Keratinocyte (primary cell): ENCODE results near the gene CD109. TPM values are rescaled to one million over a fixed set of nuclear protein-coding genes. Genes with fewer than 3 reads are reported as not detected.
"Not testable (repeated sequence)": the region's sequence is repeated elsewhere in the genome, so short reads cannot be mapped to it uniquely, and the experiment has no call there.

Experiments used
- DNase-seq: peaks from one replicate; pipeline ENCODE4 v3.0.0-alpha.2; 2011; ENCODE audit warnings: low read depth, missing footprints, low spot score
- FAIRE-seq: peaks from 2 replicates; lab custom pipeline; 2011; peaks lifted over from hg19 to GRCh38; lab: Jason Lieb, UNC
- H2AFZ ChIP-seq: 2 replicates; pipeline ENCODE4 v1.6.0; 2012; ENCODE audit warnings: low read length, control low read depth, inconsistent platforms; ENCODE audit not compliant: control insufficient read depth
- H3K27ac ChIP-seq: 2 replicates; pipeline ENCODE4 v1.5.1; 2011; ENCODE audit warnings: low read length; ENCODE audit not compliant: control insufficient read depth, insufficient read depth
- H3K27me3 ChIP-seq: 3 replicates; pipeline ENCODE4 v1.6.0; 2011; ENCODE audit warnings: low read length; ENCODE audit not compliant: control insufficient read depth, insufficient read depth; ENCODE audit errors: extremely low read depth
- H3K36me3 ChIP-seq, 2 experiments: 2 replicates in 1 of 2; 3 replicates in 1 of 2; pipeline ENCODE4 v1.5.1; 2011; ENCODE audit warnings: low read length in 2 of 2, mild to moderate bottlenecking in 1 of 2; ENCODE audit not compliant: control insufficient read depth in 2 of 2, insufficient read depth in 2 of 2; ENCODE audit errors: extremely low read depth in 1 of 2
- H3K4me1 ChIP-seq: 3 replicates; pipeline ENCODE4 v1.5.1; 2011; ENCODE audit warnings: low read length; ENCODE audit not compliant: control insufficient read depth, insufficient read depth; ENCODE audit errors: extremely low read depth
- H3K4me2 ChIP-seq: 3 replicates; pipeline ENCODE4 v1.6.0; 2011; ENCODE audit warnings: low read depth, low read length; ENCODE audit not compliant: control insufficient read depth, insufficient read depth; ENCODE audit errors: extremely low read depth
- H3K4me3 ChIP-seq, 3 experiments: fragments of 200-600 bp in 1 of 3; sonication (generic) in 1 of 3; 2 replicates in 2 of 3; 3 replicates in 1 of 3; pipeline ENCODE4 v1.5.1; 2011 to 2016; ENCODE audit warnings: low read length in 3 of 3, mild to moderate bottlenecking in 3 of 3, control low read depth in 2 of 3, inconsistent platforms in 1 of 3, low read depth in 1 of 3, mixed read lengths in 1 of 3, mixed run types in 1 of 3, moderate library complexity in 1 of 3; ENCODE audit not compliant: control insufficient read depth in 2 of 3, insufficient read depth in 2 of 3; ENCODE audit errors: extremely low read depth in 1 of 3
- H3K79me2 ChIP-seq: 2 replicates; pipeline ENCODE4 v1.6.0; 2012; ENCODE audit warnings: low read length; ENCODE audit not compliant: control insufficient read depth, insufficient read depth
- H3K9ac ChIP-seq: 3 replicates; pipeline ENCODE4 v1.6.0; 2011; ENCODE audit warnings: low read length; ENCODE audit not compliant: control insufficient read depth, insufficient read depth; ENCODE audit errors: extremely low read depth
- H3K9me1 ChIP-seq: 3 replicates; pipeline ENCODE4 v1.6.0; 2011; ENCODE audit warnings: low read length; ENCODE audit not compliant: control insufficient read depth, insufficient read depth; ENCODE audit errors: extremely low read depth
- H3K9me3 ChIP-seq: 2 replicates; pipeline ENCODE4 v1.5.1; 2012; ENCODE audit warnings: low read depth, low read length; ENCODE audit not compliant: control insufficient read depth
- H4K20me1 ChIP-seq: 3 replicates; pipeline ENCODE4 v1.6.0; 2011; ENCODE audit warnings: low read length; ENCODE audit not compliant: control insufficient read depth, insufficient read depth; ENCODE audit errors: extremely low read depth
- CTCF ChIP-seq, 3 experiments: IDR thresholded peaks in 1 of 3; conservative IDR thresholded peaks in 1 of 3; optimal IDR thresholded peaks in 1 of 3; 2 replicates in 2 of 3; 3 replicates in 1 of 3; pipeline versions ENCODE3 to v1.5.1; 2011; ENCODE audit warnings: low read length in 3 of 3, mild to moderate bottlenecking in 3 of 3, moderate library complexity in 2 of 3, control low read depth in 1 of 3, inconsistent platforms in 1 of 3; ENCODE audit not compliant: insufficient read depth in 2 of 3; ENCODE audit errors: extremely low read depth in 1 of 3
- EZH2 ChIP-seq: IDR thresholded peaks from one replicate; pipeline ENCODE4 v1.6.1; 2012; ENCODE audit warnings: inconsistent platforms, mild to moderate bottlenecking, low read length, moderate library complexity
- dilution Hi-C: fragments of 300-500 bp; cut with MboI; formaldehyde crosslinking; loops from one replicate; pipeline ENCODE4 v1.7.0; 2020; ENCODE audit warnings: low sequenced_read_pairs; ENCODE audit not compliant: extremely low pct_ligation_motif_present
- polyA plus RNA-seq, 5 experiments: library from polyadenylated mRNA; depleted of rRNA in 3 of 5; stranded (reverse) in 3 of 5; stranded (forward) in 1 of 5; unstranded in 1 of 5; fragments of >200 nt; gene quantifications; 1 replicate in 1 of 5; 2 replicates in 3 of 5; 3 replicates in 1 of 5; pipeline versions ENCODE4 v1.2.1 to v1.2.3, GENCODE V29; 2011 to 2012; ENCODE audit warnings: missing spikeins in 2 of 5, low read depth in 1 of 5, low replicate concordance in 1 of 5

Gene CD109
- polyA plus RNA-seq, 1 donor (not counting 4 experiments of a cell fraction or from before 2014, with no cell fraction given) = 58.2 TPM

DNA sequence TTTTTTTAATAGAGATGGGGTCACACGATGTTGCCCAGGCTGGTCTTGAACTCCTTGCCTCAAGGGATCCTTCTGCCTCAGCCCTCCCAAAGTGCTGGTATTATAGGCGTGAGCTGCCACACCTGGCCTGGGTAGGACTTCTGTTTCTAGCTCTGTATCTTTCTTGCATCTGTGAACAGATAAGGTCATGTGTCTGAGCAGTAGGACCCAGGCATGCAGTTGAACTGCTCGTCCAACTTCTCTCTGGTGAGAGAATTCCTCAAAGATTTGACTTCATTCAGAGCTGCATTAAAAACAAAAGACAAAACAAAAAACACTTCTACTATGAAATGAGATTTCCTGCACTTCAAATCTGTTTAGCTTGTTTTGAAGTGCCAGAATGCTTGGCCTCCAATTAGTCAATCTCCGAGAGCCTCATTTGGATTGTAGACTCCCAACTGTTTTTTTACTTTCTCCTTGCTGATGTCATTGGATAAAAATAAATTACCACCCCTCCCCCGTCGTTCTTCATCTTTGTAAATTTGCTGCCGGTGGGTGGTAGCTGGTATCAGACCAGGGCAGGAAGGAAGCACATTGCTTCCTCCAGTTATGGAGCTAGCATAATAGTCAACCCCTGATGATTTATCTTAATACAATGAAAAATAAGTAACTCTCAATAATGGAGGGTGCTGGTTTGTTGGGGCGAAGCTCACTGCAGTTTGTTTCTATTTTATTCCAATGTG, 17.6 kb downstream of the CD109 start:
- dilution Hi-C loops = no loop called here
- no peak for DNase-seq
- Histone ChIP-seq H4K20me1 (no peaks in the 10 kb centered on the region), H3K9ac (no peak overlapping the region), H3K27me3 (no peaks in the 10 kb centered on the region), H3K9me1 (no peaks in the 10 kb centered on the region), H3K36me3 (no peaks in the 10 kb centered on the region), H2AFZ (no peak overlapping the region), H3K79me2 (peaks cover 7% of the 10 kb centered on the region), H3K9me3 (no peaks in the 10 kb centered on the region), H3K4me3 (no peak overlapping the region), H3K27ac (peak overlapping the region; percentile 75), H3K4me1 (peaks cover 32% of the 10 kb centered on the region), H3K4me2 (peak overlapping the region; percentile 31)
- FAIRE-seq = peak; percentile 13
- no peak for TF ChIP-seq CTCF (optimal IDR thresholded peaks at IDR 0.05 in 1 of 3, IDR thresholded peaks at IDR 0.05 in 1 of 3, conservative IDR thresholded peaks at IDR 0.05 in 1 of 3; ENCODE audit: extremely low read depth in 1 of 3, insufficient read depth in 2 of 3, low read length in 3 of 3)
- TF ChIP-seq EZH2 = no peak

- H3K9me3 ChIP-seq, H3K9me1 ChIP-seq, H3K36me3 ChIP-seq, H3K79me2 ChIP-seq, H3K4me3 ChIP-seq, H3K27me3 ChIP-seq, DNase-seq, H4K20me1 ChIP-seq, H2AFZ ChIP-seq, dilution Hi-C loops, H3K9ac ChIP-seq: not testable (repeated sequence)
- Histone ChIP-seq H3K27ac (peak overlapping the region; percentile 75), H3K4me1 (peaks cover 32% of the 10 kb centered on the region), H3K4me2 (peak overlapping the region; percentile 31)
- FAIRE-seq = peak; percentile 51
These were observed 19.1 kb downstream of the CD109 start for GRCh38 chr6:73715111-73715508.

GRCh38 chr6:73719046-73719445, 23.0 kb downstream of the CD109 start:
- Histone ChIP-seq H3K27me3 (no peaks in the 10 kb centered on the region), H3K4me2 (no peak overlapping the region), H3K9me1 (no peaks in the 10 kb centered on the region), H3K27ac (no peak overlapping the region), H3K4me3 (no peak overlapping the region), H3K79me2 (peaks cover 8% of the 10 kb centered on the region), H2AFZ (no peak overlapping the region), H3K36me3 (peaks cover 0 to 1% of the 10 kb centered on the region in 2 experiments), H3K9ac (no peak overlapping the region), H3K9me3 (no peaks in the 10 kb centered on the region), H3K4me1 (peaks cover 24% of the 10 kb centered on the region), H4K20me1 (no peaks in the 10 kb centered on the region)
- DNase-seq (no peak), FAIRE-seq (no peak)
- dilution Hi-C loops = no loop called here
- TF ChIP-seq EZH2 = no peak
- TF ChIP-seq CTCF (optimal IDR thresholded peaks at IDR 0.05 in 1 of 3, IDR thresholded peaks at IDR 0.05 in 1 of 3, conservative IDR thresholded peaks at IDR 0.05 in 1 of 3; ENCODE audit: extremely low read depth in 1 of 3, insufficient read depth in 2 of 3, low read length in 3 of 3) = no peak
